Astrocyte (in vitro differentiated cells and primary cell): Measurements from ENCODE around the gene CSNK2B. TPM values are rescaled to one million over a fixed set of nuclear protein-coding genes. Genes with fewer than 3 reads are reported as not detected.

Experiments used
- DNase-seq: peaks from one replicate; pipeline ENCODE4 v3.0.0-alpha.2; 2010; ENCODE audit warnings: low read depth
- FAIRE-seq: peaks from 2 replicates; lab custom pipeline; 2011; peaks lifted over from hg19 to GRCh38; lab: Jason Lieb, UNC
- H2AFZ ChIP-seq: 2 replicates; pipeline ENCODE4 v1.6.0; 2012; ENCODE audit warnings: low read depth, low read length, inconsistent platforms
- H3K27ac ChIP-seq: 2 replicates; pipeline ENCODE4 v1.5.1; 2011; ENCODE audit warnings: low read depth, low read length, inconsistent platforms
- H3K27me3 ChIP-seq: 2 replicates; pipeline ENCODE4 v1.6.0; 2011; ENCODE audit warnings: low read length, inconsistent platforms; ENCODE audit not compliant: insufficient read depth
- H3K36me3 ChIP-seq: 2 replicates; pipeline ENCODE4 v1.5.1; 2011; ENCODE audit warnings: low read length, inconsistent platforms; ENCODE audit not compliant: insufficient read depth
- H3K4me1 ChIP-seq: 2 replicates; pipeline ENCODE4 v1.5.1; 2011; ENCODE audit warnings: low read length, inconsistent platforms; ENCODE audit not compliant: insufficient read depth
- H3K4me2 ChIP-seq: 2 replicates; pipeline ENCODE4 v1.6.0; 2012; ENCODE audit warnings: low read length, inconsistent platforms
- H3K4me3 ChIP-seq: 2 replicates; pipeline ENCODE4 v1.5.1; 2011; ENCODE audit warnings: low read depth, mild to moderate bottlenecking, low read length, inconsistent platforms; ENCODE audit not compliant: insufficient read depth
- H3K79me2 ChIP-seq: 2 replicates; pipeline ENCODE4 v1.6.0; 2012; ENCODE audit warnings: mild to moderate bottlenecking, low read length, inconsistent platforms; ENCODE audit not compliant: insufficient read depth
- H3K9ac ChIP-seq: 2 replicates; pipeline ENCODE4 v1.6.0; 2012; ENCODE audit warnings: mild to moderate bottlenecking, low read length, inconsistent platforms
- H3K9me3 ChIP-seq: 2 replicates; pipeline ENCODE4 v1.5.1; 2012; ENCODE audit warnings: low read depth, mild to moderate bottlenecking, low read length, inconsistent platforms; ENCODE audit not compliant: insufficient read depth
- H4K20me1 ChIP-seq: 2 replicates; pipeline ENCODE4 v1.6.0; 2012; ENCODE audit warnings: low read length, inconsistent platforms; ENCODE audit not compliant: insufficient read depth
- H3K27ac Mint-ChIP-seq: one replicate; pipeline ENCODE4 v1.8.0; 2021; ENCODE audit warnings: mild to moderate bottlenecking, mixed read lengths; ENCODE audit not compliant: unreplicated experiment
- H3K27me3 Mint-ChIP-seq: one replicate; pipeline ENCODE4 v1.8.0; 2021; ENCODE audit warnings: low read depth, mixed read lengths; ENCODE audit not compliant: unreplicated experiment
- H3K36me3 Mint-ChIP-seq: one replicate; pipeline ENCODE4 v1.8.0; 2021; ENCODE audit warnings: low read depth, mixed read lengths; ENCODE audit not compliant: unreplicated experiment
- H3K4me1 Mint-ChIP-seq: one replicate; pipeline ENCODE4 v1.8.0; 2021; ENCODE audit warnings: low read depth, mixed read lengths; ENCODE audit not compliant: unreplicated experiment
- H3K4me3 Mint-ChIP-seq: one replicate; pipeline ENCODE4 v1.8.0; 2021; ENCODE audit warnings: mild to moderate bottlenecking, moderate library complexity, mixed read lengths; ENCODE audit not compliant: unreplicated experiment
- H3K9me3 Mint-ChIP-seq: one replicate; pipeline ENCODE4 v1.8.0; 2021; ENCODE audit warnings: mild to moderate bottlenecking, mixed read lengths; ENCODE audit not compliant: unreplicated experiment
- CTCF ChIP-seq: IDR thresholded peaks from 2 replicates; pipeline ENCODE4 v1.5.1; 2011; ENCODE audit warnings: low read depth, mild to moderate bottlenecking, inconsistent platforms, low read length, moderate library complexity; ENCODE audit not compliant: insufficient read depth
- EZH2 ChIP-seq: IDR thresholded peaks from 2 replicates; pipeline ENCODE4 v1.6.1; 2012; ENCODE audit warnings: mild to moderate bottlenecking, low read length, inconsistent platforms; ENCODE audit not compliant: insufficient read depth
- total RNA-seq: library from RNA; stranded (reverse); gene quantifications from 2 replicates; pipeline ENCODE4 v1.2.1, GENCODE V29; 2021

The CSNK2B gene
- total RNA-seq, 1 donor from 2014 or later: 208 TPM

GRCh38 chr6:31711233-31711632 is 45.4 kb downstream of the CSNK2B start:
- no peak overlapping the region for H3K27ac ChIP-seq
- Mint-ChIP-seq H3K27me3 (peaks cover 20% of the 10 kb centered on the region), H3K36me3 (peaks cover 2% of the 10 kb centered on the region), H3K9me3 (no peaks in the 10 kb centered on the region), H3K4me1 (peaks cover 6% of the 10 kb centered on the region), H3K4me3 (no peak overlapping the region), H3K27ac (no peak overlapping the region)
- FAIRE-seq (no peak), DNase-seq (no peak)
- H3K4me1 ChIP-seq: no peaks in the 10 kb centered on the region
- H3K27me3 ChIP-seq: peaks cover 2% of the 10 kb centered on the region
- H3K9ac ChIP-seq: no peak overlapping the region
- H4K20me1 ChIP-seq: no peaks in the 10 kb centered on the region
- H3K79me2 ChIP-seq: no peaks in the 10 kb centered on the region
- H3K4me3 ChIP-seq: no peak overlapping the region
- H3K9me3 ChIP-seq: no peaks in the 10 kb centered on the region
- H2AFZ ChIP-seq: no peak overlapping the region
- H3K36me3 ChIP-seq: no peaks in the 10 kb centered on the region
- TF ChIP-seq CTCF: no peak
- TF ChIP-seq EZH2: no peak
- H3K4me2 ChIP-seq: no peak overlapping the region

DNA sequence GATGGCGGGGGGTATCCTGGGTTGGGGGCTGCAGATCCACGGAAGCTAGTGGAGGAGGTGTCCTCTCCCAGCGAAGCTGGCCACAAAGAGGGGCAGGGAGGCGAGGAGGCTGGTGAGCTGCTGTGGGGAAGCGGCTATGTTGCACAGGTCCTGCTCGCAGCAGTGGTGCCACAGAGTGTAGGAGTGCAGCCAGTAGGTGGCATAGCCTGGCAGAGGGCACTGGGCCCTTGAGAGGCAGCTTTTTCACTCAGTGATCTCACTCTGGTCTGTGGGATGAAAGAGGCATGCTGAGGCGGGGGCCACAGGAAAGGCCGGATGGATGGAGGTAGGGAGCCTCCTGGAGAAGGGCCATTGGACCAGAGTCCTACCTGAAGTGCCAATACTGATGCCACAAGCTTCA is 46.4 kb downstream of the CSNK2B start:
- Histone ChIP-seq H3K4me2 (no peak overlapping the region), H3K27me3 (peaks cover 2% of the 10 kb centered on the region), H3K79me2 (no peaks in the 10 kb centered on the region), H3K36me3 (no peaks in the 10 kb centered on the region), H4K20me1 (no peaks in the 10 kb centered on the region), H3K9me3 (no peaks in the 10 kb centered on the region), H2AFZ (no peak overlapping the region), H3K9ac (no peak overlapping the region), H3K4me1 (no peaks in the 10 kb centered on the region), H3K4me3 (no peak overlapping the region), H3K27ac (no peak overlapping the region)
- DNase-seq (no peak), FAIRE-seq (no peak)
- Mint-ChIP-seq H3K36me3 (peaks cover 2% of the 10 kb centered on the region), H3K27ac (no peak overlapping the region), H3K9me3 (no peaks in the 10 kb centered on the region), H3K27me3 (peaks cover 15% of the 10 kb centered on the region), H3K4me3 (no peak overlapping the region), H3K4me1 (peaks cover 6% of the 10 kb centered on the region)
- TF ChIP-seq CTCF (no peak), EZH2 (no peak)

DNA sequence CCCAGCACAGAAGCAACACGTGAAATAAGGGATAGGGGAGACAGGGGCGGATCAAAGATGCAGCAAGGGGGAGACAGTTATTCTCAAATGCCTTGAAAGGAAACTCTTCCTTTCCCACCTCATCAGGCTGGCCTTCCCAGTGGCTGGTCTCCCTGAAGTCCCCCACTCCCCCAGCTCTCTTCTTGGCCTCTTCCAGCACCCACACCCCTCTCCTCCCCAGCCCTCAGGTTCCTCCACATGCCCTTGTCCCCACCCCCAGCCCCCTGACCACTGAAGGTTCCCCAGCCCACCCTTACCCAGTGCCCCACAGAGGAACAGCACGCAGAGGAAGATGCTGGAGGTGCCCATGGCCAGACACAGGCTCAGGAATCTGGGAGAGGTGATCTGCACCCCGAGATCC is 47.6 kb downstream of the CSNK2B start:
- Histone ChIP-seq H3K4me3 (no peak overlapping the region), H3K4me2 (no peak overlapping the region), H3K36me3 (no peaks in the 10 kb centered on the region), H3K79me2 (no peaks in the 10 kb centered on the region), H4K20me1 (no peaks in the 10 kb centered on the region), H3K27me3 (peaks cover 2% of the 10 kb centered on the region), H3K9me3 (no peaks in the 10 kb centered on the region), H3K4me1 (no peaks in the 10 kb centered on the region), H2AFZ (no peak overlapping the region), H3K9ac (no peak overlapping the region), H3K27ac (no peak overlapping the region)
- H3K4me1 Mint-ChIP-seq: peaks cover 6% of the 10 kb centered on the region
- DNase-seq: no peak
- peaks cover under 1% of the 10 kb centered on the region for H3K9me3 Mint-ChIP-seq
- H3K27me3 Mint-ChIP-seq: peaks cover 14% of the 10 kb centered on the region
- H3K4me3 Mint-ChIP-seq: no peak overlapping the region
- TF ChIP-seq EZH2 (no peak), CTCF (no peak)
- FAIRE-seq: no peak
- peaks cover 2% of the 10 kb centered on the region for H3K36me3 Mint-ChIP-seq
- H3K27ac Mint-ChIP-seq: no peak overlapping the region
